Metanephros (tissue), 2 donors: ENCODE results near the gene SMC5. TPM values are rescaled to one million over a fixed set of nuclear protein-coding genes. Genes with fewer than 3 reads are reported as not detected.

Source experiments
- small RNA-seq: library from RNA; depleted of rRNA; stranded (forward); fragments of <200 nt; gene quantifications from one replicate; pipeline ENCODE3, GENCODE V24; 2014; ENCODE audit warnings: low replicate concordance
- total RNA-seq: library from RNA; depleted of rRNA; stranded (reverse); fragments of >200 nt; gene quantifications from one replicate; pipeline ENCODE4 v1.2.3, GENCODE V29; 2014

The SMC5 gene
- 27.9 TPM for total RNA-seq

DNA sequence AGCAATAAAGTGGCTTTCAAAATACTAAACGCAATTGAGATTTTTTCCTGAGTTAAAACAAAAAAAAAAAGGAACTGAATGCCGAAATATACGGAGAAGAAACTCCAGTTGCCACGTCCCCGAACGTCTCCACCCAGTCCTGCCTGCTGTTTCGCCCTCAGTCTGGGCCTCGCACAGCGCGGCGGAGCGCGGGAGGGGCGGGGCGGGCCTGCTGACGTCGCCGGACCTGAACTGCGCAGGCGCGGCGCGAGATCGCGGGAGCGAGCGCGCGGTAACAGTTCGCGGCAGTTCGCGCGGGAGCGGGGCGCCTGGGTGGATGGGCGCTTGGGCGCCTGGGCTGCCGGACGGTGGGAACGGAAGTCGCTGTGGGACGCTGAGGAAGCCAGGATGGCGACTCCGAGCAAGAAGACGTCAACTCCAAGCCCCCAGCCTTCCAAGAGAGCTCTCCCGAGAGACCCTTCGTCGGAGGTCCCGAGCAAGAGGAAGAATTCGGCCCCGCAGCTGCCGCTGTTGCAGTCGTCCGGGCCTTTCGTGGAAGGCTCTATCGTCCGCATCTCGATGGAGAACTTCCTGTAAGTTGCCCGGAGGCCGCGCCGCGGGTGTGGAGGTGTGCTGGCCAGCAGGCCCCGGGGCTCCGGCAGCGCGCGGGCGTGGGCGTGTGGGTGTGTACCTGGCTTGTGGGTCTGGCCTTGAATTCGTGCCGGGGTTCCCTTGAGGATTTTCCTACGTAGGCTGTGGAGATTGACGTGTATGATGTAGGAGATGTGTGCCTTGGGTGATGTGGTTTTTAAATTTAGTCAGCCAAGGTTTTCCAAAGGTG lies at the start of gene SMC5:
SMC5 (plus strand) TSS at position 287 of the 820 bp plus-strand sequence; CDS start at position 388, 101 bp downstream.

Small RNA genes lying within 50 kb of the gene (small RNA-seq; reads per million reads assigned to genes)
- gene RF00019 = not detected

Other genes with a start within 250 kb of the SMC5 start
- gene MAMDC2, start 215.1 kb upstream of the SMC5 start, total RNA-seq = 5.7 TPM
- gene KLF9, start 155.7 kb downstream of the SMC5 start, total RNA-seq = 19.7 TPM